ENCODE data around the gene MSL3.
A peak's percentile ranks its signal among the peaks of the same experiment; 100 is the strongest.

DNA sequence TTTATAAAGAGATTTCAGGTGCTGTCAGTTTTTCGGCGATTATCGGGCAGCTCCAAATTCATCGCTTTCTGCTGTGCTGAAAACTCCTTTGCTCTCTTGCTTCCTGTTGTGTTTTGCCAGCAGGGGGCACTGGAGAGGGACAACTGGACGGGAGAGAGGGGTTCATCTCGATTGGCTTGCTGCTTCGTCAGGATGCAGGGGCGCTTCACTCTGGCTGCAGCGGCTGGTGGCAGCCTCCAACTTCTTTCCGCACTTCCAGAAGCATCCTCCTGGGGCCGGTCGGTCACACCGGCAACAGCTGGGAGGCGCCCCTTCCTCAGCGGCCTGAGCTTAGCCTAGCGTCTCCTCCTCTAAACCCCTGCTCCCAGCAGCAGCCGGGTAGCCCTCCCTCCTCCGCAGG is 29.5 kb downstream of the MSL3 start:
- TF ChIP-seq, protein P1, sequence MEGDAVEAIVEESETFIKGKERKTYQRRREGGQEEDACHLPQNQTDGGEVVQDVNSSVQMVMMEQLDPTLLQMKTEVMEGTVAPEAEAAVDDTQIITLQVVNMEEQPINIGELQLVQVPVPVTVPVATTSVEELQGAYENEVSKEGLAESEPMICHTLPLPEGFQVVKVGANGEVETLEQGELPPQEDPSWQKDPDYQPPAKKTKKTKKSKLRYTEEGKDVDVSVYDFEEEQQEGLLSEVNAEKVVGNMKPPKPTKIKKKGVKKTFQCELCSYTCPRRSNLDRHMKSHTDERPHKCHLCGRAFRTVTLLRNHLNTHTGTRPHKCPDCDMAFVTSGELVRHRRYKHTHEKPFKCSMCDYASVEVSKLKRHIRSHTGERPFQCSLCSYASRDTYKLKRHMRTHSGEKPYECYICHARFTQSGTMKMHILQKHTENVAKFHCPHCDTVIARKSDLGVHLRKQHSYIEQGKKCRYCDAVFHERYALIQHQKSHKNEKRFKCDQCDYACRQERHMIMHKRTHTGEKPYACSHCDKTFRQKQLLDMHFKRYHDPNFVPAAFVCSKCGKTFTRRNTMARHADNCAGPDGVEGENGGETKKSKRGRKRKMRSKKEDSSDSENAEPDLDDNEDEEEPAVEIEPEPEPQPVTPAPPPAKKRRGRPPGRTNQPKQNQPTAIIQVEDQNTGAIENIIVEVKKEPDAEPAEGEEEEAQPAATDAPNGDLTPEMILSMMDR (CRISPR knock-in tag; IDR thresholded peaks at IDR 0.05): peak; percentile 67
- TF ChIP-seq, protein P2, sequence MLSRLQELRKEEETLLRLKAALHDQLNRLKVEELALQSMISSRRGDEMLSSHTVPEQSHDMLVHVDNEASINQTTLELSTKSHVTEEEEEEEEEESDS (CRISPR knock-in tag; IDR thresholded peaks at IDR 0.05; ENCODE audit: borderline replicate concordance): no peak
- TF ChIP-seq ZNF274 (CRISPR knock-in tag; IDR thresholded peaks at IDR 0.05) (no peak), ZMYM3 (CRISPR knock-in tag; IDR thresholded peaks at IDR 0.05) (no peak), PRPF4 (IDR thresholded peaks at IDR 0.05; ENCODE audit: low read depth, low read length, poor library complexity, severe bottlenecking) (no peak)
- TF ChIP-seq, protein P3, sequence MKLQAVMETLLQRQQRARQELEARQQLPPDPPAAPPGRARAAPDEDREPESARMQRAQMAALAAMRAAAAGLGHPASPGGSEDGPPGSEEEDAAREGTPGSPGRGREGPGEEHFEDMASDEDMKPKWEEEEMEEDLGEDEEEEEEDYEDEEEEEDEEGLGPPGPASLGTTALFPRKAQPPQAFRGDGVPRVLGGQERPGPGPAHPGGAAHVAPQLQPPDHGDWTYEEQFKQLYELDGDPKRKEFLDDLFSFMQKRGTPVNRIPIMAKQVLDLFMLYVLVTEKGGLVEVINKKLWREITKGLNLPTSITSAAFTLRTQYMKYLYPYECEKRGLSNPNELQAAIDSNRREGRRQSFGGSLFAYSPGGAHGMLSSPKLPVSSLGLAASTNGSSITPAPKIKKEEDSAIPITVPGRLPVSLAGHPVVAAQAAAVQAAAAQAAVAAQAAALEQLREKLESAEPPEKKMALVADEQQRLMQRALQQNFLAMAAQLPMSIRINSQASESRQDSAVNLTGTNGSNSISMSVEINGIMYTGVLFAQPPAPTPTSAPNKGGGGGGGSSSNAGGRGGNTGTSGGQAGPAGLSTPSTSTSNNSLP (IDR thresholded peaks at IDR 0.05; ENCODE audit: low read depth, low read length): no peak
